ENCODE results near the gene CACNG3. TPM values are rescaled to one million over a fixed set of nuclear protein-coding genes. Genes with fewer than 3 reads are reported as not detected.
"Not testable (repeated sequence)": the region's sequence is repeated elsewhere in the genome, so short reads cannot be mapped to it uniquely, and the experiment has no call there.

The CACNG3 gene
- polyA plus RNA-seq, 6 donors from 2014 or later: not detected

DNA sequence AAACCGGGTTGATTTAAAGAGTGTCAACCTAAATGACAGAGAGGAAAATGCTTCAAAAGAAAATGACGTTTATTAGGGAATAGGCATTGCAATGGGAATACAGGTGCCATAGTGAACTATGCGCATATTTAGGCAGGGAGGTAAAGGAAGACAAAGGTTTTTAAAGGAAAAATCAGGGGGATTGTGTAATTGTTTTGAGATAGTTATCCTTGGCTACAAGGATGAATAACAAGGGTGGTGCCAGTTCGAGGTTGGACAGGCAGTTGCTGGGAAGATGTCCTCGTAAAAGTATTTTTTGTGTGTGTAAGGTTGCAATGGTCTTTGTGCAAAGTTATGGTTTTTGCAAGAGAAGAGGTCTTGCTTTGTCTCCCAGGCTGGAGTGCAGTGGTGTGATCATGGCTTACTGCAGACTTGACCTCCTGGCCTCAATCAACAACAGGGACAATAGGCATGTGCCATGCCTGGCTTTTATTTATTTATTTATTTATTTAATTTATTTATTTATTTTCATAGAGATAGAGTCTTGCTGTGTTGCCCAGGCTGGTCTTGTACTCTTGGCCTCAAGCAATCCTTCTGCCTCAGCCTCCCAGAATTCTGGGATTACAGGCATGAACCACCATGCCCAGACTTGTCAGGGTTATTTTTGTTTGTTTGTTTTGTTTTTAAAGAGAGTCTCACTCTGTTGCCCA, 63.1 kb downstream of the CACNG3 start:
- H3K9me3 Mint-ChIP-seq: peaks cover 0 to 3% (median 0%) of the 10 kb centered on the region in 7 donors
- H3K27me3 Mint-ChIP-seq: peaks cover 23 to 47% (median 29%) of the 10 kb centered on the region in 3 donors
- no peak overlapping the region for H3K4me3 Mint-ChIP-seq
- H3K36me3 Mint-ChIP-seq: no peaks in the 10 kb centered on the region
- H3K4me1 Mint-ChIP-seq: no peaks in the 10 kb centered on the region
- ATAC-seq (ENCODE audit: low read depth in 2 of 2): no peak
- DNase-seq: no peak
- H3K27ac Mint-ChIP-seq: peak overlapping the region in 1 of 6 donors; percentile 34

DNA sequence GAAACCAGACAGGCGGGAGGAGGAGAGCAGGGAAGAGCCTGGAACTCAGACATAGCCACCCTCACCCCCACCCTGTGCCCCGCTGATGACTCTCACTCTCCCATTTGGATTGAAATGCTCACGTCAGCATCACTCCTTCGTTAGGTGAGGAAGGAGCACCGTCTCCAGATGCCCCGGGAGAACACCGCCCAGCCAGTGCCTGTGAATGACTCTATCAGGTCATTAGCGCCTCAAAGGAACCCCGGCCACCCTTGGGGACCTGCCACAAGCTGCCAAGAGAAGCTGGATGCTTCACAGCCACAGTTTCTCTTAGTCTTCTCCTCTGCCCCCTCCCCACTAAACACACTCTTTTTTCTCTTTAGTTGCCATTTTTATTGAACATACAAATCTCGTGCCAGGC, 66.0 kb downstream of the CACNG3 start:
- Mint-ChIP-seq H3K27me3 (peaks cover 17 to 36% (median 32%) of the 10 kb centered on the region in 3 donors), H3K9me3 (peaks cover 0 to 3% (median 0%) of the 10 kb centered on the region in 7 donors)
- no peak for ATAC-seq (ENCODE audit: low read depth in 2 of 2)

DNA sequence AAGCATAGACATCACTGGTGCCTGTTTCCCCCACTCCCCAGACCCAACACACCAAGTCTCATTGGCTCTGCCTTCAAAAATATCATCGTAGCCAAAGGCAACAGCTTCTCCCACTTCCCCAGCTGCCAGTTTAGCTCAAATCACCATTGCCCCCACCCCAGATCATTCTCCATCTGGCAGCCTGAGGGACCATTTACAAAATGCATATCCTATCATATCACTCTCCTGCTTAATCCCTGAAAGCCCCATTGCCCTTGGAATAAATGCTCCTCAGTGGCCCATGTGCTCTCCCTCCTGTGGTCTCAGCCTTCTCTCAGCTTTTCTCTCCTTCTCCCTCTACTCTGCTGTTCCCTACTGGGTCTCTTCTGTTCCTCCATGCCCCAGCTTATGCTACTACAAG, 68.3 kb downstream of the CACNG3 start:
- peaks cover 18 to 28% (median 27%) of the 10 kb centered on the region in 3 donors for H3K27me3 Mint-ChIP-seq
- no peak overlapping the region for H3K4me3 Mint-ChIP-seq
- ATAC-seq (ENCODE audit: low read depth in 2 of 2) (no peak), DNase-seq (no peak)
- no peaks in the 10 kb centered on the region for H3K36me3 Mint-ChIP-seq
- no peak overlapping the region for H3K27ac Mint-ChIP-seq
- peaks cover 0 to 2% (median 0%) of the 10 kb centered on the region in 7 donors for H3K9me3 Mint-ChIP-seq
- H3K4me1 Mint-ChIP-seq: no peaks in the 10 kb centered on the region

More for the DNA sequence above, 66.0 kb downstream of the CACNG3 start:
- Mint-ChIP-seq H3K36me3 (no peaks in the 10 kb centered on the region), H3K4me1 (no peaks in the 10 kb centered on the region), H3K4me3 (no peak overlapping the region), H3K27ac (no peak overlapping the region)
- DNase-seq: no peak

DNA sequence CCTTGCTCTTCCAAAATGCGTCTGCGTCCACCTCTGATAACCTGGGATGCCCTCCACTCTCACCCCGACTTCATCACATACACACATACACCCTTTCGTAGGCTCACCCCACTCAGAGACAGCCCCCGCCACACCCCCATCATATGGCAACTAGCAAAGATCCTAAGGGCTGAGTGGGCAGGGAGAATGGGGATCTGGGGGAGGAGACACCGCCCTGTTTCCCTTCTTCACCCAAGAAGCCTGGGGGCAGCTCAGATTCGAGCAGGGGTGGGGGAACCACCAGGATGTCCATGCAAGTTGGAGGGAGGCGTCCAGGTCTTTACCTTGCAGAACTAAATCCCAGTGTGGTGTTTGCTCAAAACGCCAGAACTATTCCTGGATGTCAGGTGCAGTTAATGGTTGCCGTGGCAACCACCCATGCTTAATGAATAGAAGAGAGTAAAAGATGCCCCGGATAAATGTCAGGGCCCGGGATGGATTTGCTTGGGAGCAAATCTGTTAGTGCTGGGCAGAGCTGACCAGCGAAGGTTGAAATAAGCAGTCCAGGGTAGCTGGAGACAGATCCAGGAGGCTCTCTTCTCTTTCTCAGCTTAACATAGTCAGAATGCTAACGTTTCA, 72.8 kb downstream of the CACNG3 start:
- peaks cover 14 to 22% (median 18%) of the 10 kb centered on the region in 3 donors for H3K27me3 Mint-ChIP-seq
- ATAC-seq (ENCODE audit: low read depth in 2 of 2) (no peak), DNase-seq (no peak)
- H3K9me3 Mint-ChIP-seq: peaks cover 0 to 2% (median 0%) of the 10 kb centered on the region in 7 donors
- H3K36me3 Mint-ChIP-seq: no peaks in the 10 kb centered on the region
- H3K4me1 Mint-ChIP-seq: no peaks in the 10 kb centered on the region
- no peak overlapping the region for H3K4me3 Mint-ChIP-seq
- peak overlapping the region in 1 of 6 donors; percentile 52 for H3K27ac Mint-ChIP-seq

DNA sequence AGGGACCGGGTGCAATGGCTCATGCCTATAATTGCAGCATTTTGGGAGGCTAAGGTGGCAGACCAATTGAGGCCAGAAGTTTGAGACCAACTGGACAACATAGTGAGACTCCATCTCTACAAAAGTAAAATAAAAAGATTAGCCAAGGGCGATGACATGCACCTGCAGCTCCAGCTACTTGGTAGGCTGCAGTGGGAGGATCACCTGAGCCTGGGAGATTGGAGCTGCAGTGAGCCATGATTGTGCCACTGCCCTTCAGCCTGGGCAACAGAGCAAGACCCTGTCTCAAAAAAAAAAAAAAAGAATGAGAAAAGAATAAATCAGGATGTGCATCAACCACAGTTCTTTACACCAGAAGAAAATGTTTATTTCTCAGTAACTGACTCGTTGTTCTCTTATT, 76.0 kb downstream of the CACNG3 start:
- no peak overlapping the region for H3K27ac Mint-ChIP-seq
- ATAC-seq (ENCODE audit: low read depth in 2 of 2) (no peak), DNase-seq (no peak)
- peaks cover 0 to 11% (median 11%) of the 10 kb centered on the region in 3 donors for H3K27me3 Mint-ChIP-seq
- no peak overlapping the region for H3K4me3 Mint-ChIP-seq
- peaks cover 0 to 7% of the 10 kb centered on the region in 2 donors for H3K36me3 Mint-ChIP-seq
- H3K4me1 Mint-ChIP-seq: no peaks in the 10 kb centered on the region
- peaks cover 5 to 12% (median 8%) of the 10 kb centered on the region in 7 donors for H3K9me3 Mint-ChIP-seq

DNA sequence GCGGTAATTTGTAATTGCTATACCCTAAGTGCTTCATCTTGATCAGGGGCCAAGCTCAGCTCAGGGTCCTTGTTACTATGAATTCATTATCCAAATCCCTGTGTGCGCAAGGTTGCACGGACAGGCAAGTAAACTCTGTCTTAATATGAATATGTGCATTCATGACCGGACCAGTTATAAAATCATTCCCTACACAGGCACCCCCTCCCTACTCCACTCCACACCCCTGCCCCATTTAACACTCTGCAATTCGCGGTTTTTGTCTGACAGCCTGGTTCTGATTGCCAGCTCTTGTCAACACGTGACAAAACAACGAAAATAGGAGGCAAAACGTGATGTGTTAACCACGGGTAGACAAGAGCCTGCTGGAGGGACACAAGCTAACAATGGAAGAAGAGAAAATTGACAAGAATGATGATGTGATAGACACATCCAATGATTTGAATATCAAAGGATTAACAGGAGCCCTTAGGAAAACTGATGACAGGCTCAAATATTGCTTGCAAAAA, 76.5 kb downstream of the CACNG3 start:
- Mint-ChIP-seq H3K36me3 (peaks cover 0 to 7% of the 10 kb centered on the region in 2 donors), H3K4me1 (no peaks in the 10 kb centered on the region), H3K27me3 (peaks cover 0 to 13% (median 11%) of the 10 kb centered on the region in 3 donors), H3K4me3 (no peak overlapping the region), H3K27ac (no peak overlapping the region), H3K9me3 (peaks cover 5 to 13% (median 8%) of the 10 kb centered on the region in 7 donors)
- ATAC-seq (ENCODE audit: low read depth in 2 of 2) (no peak), DNase-seq (no peak)

DNA sequence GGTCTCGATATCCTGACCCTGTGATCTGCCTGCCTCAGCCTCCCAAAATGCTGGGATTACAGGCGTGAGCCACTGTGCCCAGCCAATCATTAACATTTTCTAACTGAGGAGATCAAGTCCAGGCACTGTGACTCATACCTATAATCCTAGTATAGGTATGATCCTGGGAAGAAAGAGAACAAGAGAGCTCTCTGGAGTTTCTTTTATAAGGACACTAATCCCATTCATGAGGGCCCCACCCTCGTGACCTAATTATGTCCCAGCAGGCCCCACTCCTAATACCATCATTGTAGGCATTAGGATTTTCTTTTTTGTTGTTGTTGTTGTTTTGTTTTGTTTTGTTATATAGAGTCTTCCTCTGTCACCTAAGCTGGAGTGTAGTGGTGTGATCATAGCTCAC, 80.4 kb downstream of the CACNG3 start:
- H3K4me3 Mint-ChIP-seq: peak overlapping the region in 1 of 8 donors; percentile 33
- no peaks in the 10 kb centered on the region for H3K4me1 Mint-ChIP-seq
- peaks cover 0 to 7% of the 10 kb centered on the region in 2 donors for H3K36me3 Mint-ChIP-seq
- ATAC-seq (ENCODE audit: low read depth in 2 of 2) (no peak), DNase-seq (no peak)
- no peak overlapping the region for H3K27ac Mint-ChIP-seq
- peaks cover 5 to 13% (median 8%) of the 10 kb centered on the region in 7 donors for H3K9me3 Mint-ChIP-seq
- peaks cover 8 to 20% (median 18%) of the 10 kb centered on the region in 3 donors for H3K27me3 Mint-ChIP-seq

DNA sequence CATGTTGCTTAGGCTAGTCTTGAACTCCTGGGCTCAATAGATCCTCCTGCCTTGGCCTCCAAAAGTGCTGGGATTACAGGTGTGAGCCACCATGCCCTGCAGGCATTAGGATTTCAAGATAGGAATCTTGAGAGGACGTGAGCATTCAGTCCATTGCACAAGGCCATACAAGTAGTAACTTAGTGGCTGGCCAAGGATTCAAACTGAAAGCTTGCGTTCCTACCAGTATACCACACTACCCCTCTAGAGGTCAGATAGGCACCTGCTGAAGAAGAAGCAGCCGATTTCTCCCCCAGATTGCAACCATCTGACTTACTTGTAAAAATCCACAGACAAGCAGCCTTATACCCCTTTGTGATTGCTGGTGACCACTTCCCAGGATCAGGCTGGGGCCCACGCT, 80.9 kb downstream of the CACNG3 start:
- H3K27me3 Mint-ChIP-seq: peaks cover 8 to 18% (median 18%) of the 10 kb centered on the region in 3 donors
- H3K36me3 Mint-ChIP-seq: peaks cover 0 to 7% of the 10 kb centered on the region in 2 donors
- H3K4me1 Mint-ChIP-seq: no peaks in the 10 kb centered on the region
- H3K9me3 Mint-ChIP-seq: peaks cover 5 to 13% (median 8%) of the 10 kb centered on the region in 7 donors
- no peak overlapping the region for H3K27ac Mint-ChIP-seq
- ATAC-seq (ENCODE audit: low read depth in 2 of 2) (no peak), DNase-seq (no peak)
- no peak overlapping the region for H3K4me3 Mint-ChIP-seq

DNA sequence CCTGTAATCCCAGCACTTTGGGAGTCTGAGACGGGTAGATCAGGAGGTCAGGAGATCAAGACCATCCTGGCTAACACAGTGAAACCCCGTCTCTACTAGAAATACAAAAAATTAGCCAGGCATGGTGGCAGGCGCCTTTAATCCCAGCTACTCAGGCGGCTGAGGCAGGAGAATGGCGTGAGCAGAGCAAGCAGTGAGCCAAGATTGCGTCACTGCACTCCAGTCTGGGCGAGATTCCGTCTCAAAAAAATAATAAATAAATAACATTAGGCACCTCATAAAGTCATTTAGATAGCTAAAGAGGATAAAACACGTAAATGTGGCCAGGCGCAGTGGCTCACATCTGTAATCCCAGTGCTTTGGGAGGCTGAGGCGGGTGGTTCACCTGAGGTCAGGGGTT, 87.7 kb downstream of the CACNG3 start:
- Mint-ChIP-seq H3K4me3 (peak overlapping the region in 1 of 8 donors; percentile 18), H3K27me3 (peaks cover 9 to 18% (median 13%) of the 10 kb centered on the region in 3 donors)
- H3K27ac Mint-ChIP-seq; DNase-seq; H3K36me3 Mint-ChIP-seq; H3K9me3 Mint-ChIP-seq; ATAC-seq (ENCODE audit: low read depth in 2 of 2); H3K4me1 Mint-ChIP-seq: not testable (repeated sequence)

DNA sequence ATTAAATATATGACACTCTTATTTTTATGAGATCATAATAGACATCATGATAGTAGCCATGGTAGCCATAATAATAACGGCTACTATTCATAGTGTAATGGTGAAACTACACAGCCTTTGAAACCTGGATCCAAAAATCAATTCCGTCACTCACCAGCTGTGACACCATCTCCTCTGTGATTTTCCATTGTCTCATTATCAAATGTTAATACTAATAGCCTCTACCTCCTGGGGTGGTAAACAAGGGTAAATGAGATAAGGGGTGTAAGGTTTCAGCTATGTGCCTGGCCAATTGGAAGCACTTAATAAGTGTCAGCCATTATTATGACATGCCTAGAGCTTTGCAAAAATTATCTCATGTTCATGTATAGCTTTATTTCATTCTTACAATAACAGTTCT, 88.6 kb downstream of the CACNG3 start:
- no peak for ATAC-seq (ENCODE audit: low read depth in 2 of 2)
- H3K36me3 Mint-ChIP-seq: no peaks in the 10 kb centered on the region
- no peaks in the 10 kb centered on the region for H3K4me1 Mint-ChIP-seq
- peaks cover 0 to 2% (median 0%) of the 10 kb centered on the region in 7 donors for H3K9me3 Mint-ChIP-seq
- no peak for DNase-seq
- H3K27ac Mint-ChIP-seq: no peak overlapping the region
- peaks cover 11 to 22% (median 18%) of the 10 kb centered on the region in 3 donors for H3K27me3 Mint-ChIP-seq
- no peak overlapping the region for H3K4me3 Mint-ChIP-seq

DNA sequence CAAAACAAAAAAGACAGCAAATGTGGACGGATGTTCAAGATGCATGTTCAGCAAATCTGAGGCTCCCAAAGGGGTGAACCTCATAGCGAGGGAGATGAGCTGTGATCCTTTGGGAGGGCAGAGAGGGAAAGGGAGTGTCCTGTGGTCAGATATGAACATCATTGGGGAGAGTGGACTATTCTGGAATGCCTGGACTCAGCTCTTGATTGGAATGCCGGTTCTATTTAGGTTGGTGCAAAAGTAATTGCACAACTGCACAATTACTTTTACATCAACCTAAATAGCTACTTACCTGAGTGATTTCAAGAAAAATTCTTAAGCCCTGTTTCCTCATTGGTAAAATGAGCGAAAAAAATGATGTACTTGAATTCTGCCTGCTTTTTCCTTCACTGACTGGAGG, 89.6 kb downstream of the CACNG3 start:
- H3K4me3 Mint-ChIP-seq: no peak overlapping the region
- H3K9me3 Mint-ChIP-seq: peaks cover 0 to 2% (median 0%) of the 10 kb centered on the region in 7 donors
- no peak overlapping the region for H3K27ac Mint-ChIP-seq
- peaks cover 8 to 23% (median 16%) of the 10 kb centered on the region in 3 donors for H3K27me3 Mint-ChIP-seq
- H3K4me1 Mint-ChIP-seq: no peaks in the 10 kb centered on the region
- H3K36me3 Mint-ChIP-seq: peaks cover 0 to 2% of the 10 kb centered on the region in 2 donors
- ATAC-seq (ENCODE audit: low read depth in 2 of 2): no peak
- no peak for DNase-seq

DNA sequence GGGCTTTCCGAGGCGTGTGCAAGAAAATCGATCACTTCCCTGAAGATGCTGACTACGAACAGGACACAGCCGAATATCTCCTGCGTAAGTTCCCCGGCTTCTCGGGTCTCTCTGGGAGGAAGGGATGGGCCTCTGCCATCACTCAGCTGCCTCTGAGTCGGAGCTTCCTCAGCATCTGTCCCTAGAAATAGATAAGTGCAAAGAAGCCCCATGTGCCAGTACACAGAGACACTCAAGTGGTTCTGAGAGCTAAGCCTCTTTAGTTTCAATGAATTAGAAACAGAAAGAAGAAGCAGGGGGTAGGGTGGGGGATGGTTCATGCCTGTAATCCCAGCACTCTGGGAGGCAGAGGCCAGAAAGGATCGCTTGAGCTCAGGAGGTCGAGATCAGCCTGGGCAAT, 90.6 kb downstream of the CACNG3 start:
- ATAC-seq (ENCODE audit: low read depth in 2 of 2): no peak
- DNase-seq: no peak
- Mint-ChIP-seq H3K27ac (no peak overlapping the region), H3K9me3 (peaks cover 0 to 2% (median 0%) of the 10 kb centered on the region in 7 donors), H3K4me3 (peak overlapping the region in 1 of 8 donors; percentile 41), H3K36me3 (peaks cover 0 to 8% of the 10 kb centered on the region in 2 donors), H3K27me3 (peaks cover 0 to 27% (median 22%) of the 10 kb centered on the region in 3 donors), H3K4me1 (no peaks in the 10 kb centered on the region)

DNA sequence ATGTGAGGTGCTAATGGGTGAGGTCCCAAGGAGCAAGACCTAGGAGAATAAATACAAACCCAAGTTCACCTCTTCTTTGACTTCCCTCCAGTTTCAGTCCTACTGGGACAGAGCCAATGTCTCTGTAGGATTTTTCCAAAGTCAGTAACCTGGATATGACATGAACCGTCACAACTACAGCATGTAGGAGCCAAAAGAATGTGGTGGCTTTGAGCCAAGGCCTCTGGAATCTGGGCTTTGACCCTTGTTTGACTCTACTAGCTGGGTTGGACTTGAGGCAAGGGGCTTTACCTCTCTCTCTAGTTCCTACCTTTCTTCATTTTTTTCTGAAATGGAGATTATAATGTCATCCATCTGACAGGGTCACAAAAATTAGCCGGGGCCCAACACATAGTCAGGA, 91.4 kb downstream of the CACNG3 start:
- H3K36me3 Mint-ChIP-seq: peaks cover 0 to 8% of the 10 kb centered on the region in 2 donors
- DNase-seq (no peak), ATAC-seq (ENCODE audit: low read depth in 2 of 2) (no peak)
- H3K4me1 Mint-ChIP-seq: no peaks in the 10 kb centered on the region
- H3K27ac Mint-ChIP-seq: peak overlapping the region in 1 of 6 donors; percentile 16
- H3K9me3 Mint-ChIP-seq: peaks cover 0 to 2% (median 0%) of the 10 kb centered on the region in 7 donors
- H3K4me3 Mint-ChIP-seq: no peak overlapping the region
- peaks cover 0 to 26% (median 24%) of the 10 kb centered on the region in 3 donors for H3K27me3 Mint-ChIP-seq

All from naive B cell (primary cell).